ENCODE data around the gene UBE3B. TPM values are rescaled to one million over a fixed set of nuclear protein-coding genes. Genes with fewer than 3 reads are reported as not detected.

UBE3B gene
- total RNA-seq, 1 experiment from 2014 or later = 29.3 TPM

- H3K4me3 Mint-ChIP-seq = no peak overlapping the region
- ChIA-PET POLR2A (no interaction called here), CTCF (interaction anchor here (1.0 to 1.6 kb wide), 2 partner anchors 107 to 239 kb away, joined by 3 to 4 read pairs; no protein-coding TSS in a partner anchor)
- no peak for TF ChIP-seq NFATC4 (CRISPR knock-in tag; IDR thresholded peaks at IDR 0.05)
- no peak for TF ChIP-seq RORB (CRISPR knock-in tag; IDR thresholded peaks at IDR 0.05)
- no peak for TF ChIP-seq PRDM15 (CRISPR knock-in tag; IDR thresholded peaks at IDR 0.05)
- TF ChIP-seq ZMAT4 (CRISPR knock-in tag; IDR thresholded peaks at IDR 0.05) = no peak
- TF ChIP-seq ZSCAN18 (CRISPR knock-in tag; IDR thresholded peaks at IDR 0.05) = no peak
- no peak for TF ChIP-seq ZNF281 (CRISPR knock-in tag; IDR thresholded peaks at IDR 0.05)
- TF ChIP-seq ZNF121 (CRISPR knock-in tag; IDR thresholded peaks at IDR 0.05) = no peak
- no peak for TF ChIP-seq ATF1 (CRISPR knock-in tag; IDR thresholded peaks at IDR 0.05)
- TF ChIP-seq RELA (CRISPR knock-in tag; IDR thresholded peaks at IDR 0.05; ENCODE audit: borderline replicate concordance) = no peak
- no peak for TF ChIP-seq ELF4 (CRISPR knock-in tag; IDR thresholded peaks at IDR 0.05; ENCODE audit: low read depth)
- no peak for TF ChIP-seq ZNF317 (CRISPR knock-in tag; IDR thresholded peaks at IDR 0.05; ENCODE audit: borderline replicate concordance, low read depth)
- TF ChIP-seq USF2 (CRISPR knock-in tag; IDR thresholded peaks at IDR 0.05) = no peak
- TF ChIP-seq TP53 (CRISPR knock-in tag; IDR thresholded peaks at IDR 0.05) = no peak
- no peak for TF ChIP-seq MYBL2 (CRISPR knock-in tag; IDR thresholded peaks at IDR 0.05)
- no peak for TF ChIP-seq ZNF512 (CRISPR knock-in tag; IDR thresholded peaks at IDR 0.05; ENCODE audit: borderline replicate concordance)
- TF ChIP-seq ATF6 (CRISPR knock-in tag; IDR thresholded peaks at IDR 0.05) = no peak
- no peak for DNase-seq (ENCODE audit: low spot score)
- H3K27me3 Mint-ChIP-seq (ENCODE audit: low read depth) = no peaks in the 10 kb centered on the region
- no peak for ATAC-seq
- no peak overlapping the region for H3K27ac Mint-ChIP-seq
- no peaks in the 10 kb centered on the region for H3K4me1 Mint-ChIP-seq
- peaks cover 9% of the 10 kb centered on the region for H3K36me3 Mint-ChIP-seq
- H3K9me3 Mint-ChIP-seq = no peaks in the 10 kb centered on the region
Measured at GRCh38 chr12:109535231-109535862, 57.9 kb downstream of the UBE3B start.
